Spleen (tissue), 11 donors: ENCODE results near the gene TMCC1. TPM values are rescaled to one million over a fixed set of nuclear protein-coding genes. Genes with fewer than 3 reads are reported as not detected.

ENCODE experiments used
- DNase-seq: peaks from one replicate; pipeline ENCODE4 v3.0.0-alpha.2; 2020
- H3K27ac ChIP-seq, 8 donors: fragments of 200-600 bp; sonication (generic) in 7 of 8; 1 replicate in 4 of 8; 2 replicates in 4 of 8; pipeline versions ENCODE4 v1.5.0 to v1.8.0; 2016 to 2021; ENCODE audit warnings: inconsistent platforms in 4 of 8, mild to moderate bottlenecking in 4 of 8, moderate library complexity in 1 of 8
- H3K27me3 ChIP-seq, 7 donors: fragments of 200-600 bp; sonication (generic) in 6 of 7; replicated peaks in 1 of 7; 1 replicate in 4 of 7; 2 replicates in 3 of 7; pipeline versions ENCODE4 v1.5.0 to v1.8.0; 2016 to 2021; ENCODE audit warnings: inconsistent platforms in 3 of 7, mild to moderate bottlenecking in 1 of 7
- H3K36me3 ChIP-seq, 6 donors: fragments of 200-600 bp; sonication (generic) in 5 of 6; 1 replicate in 4 of 6; 2 replicates in 2 of 6; pipeline versions ENCODE4 v1.5.0 to v1.8.0; 2016 to 2021; ENCODE audit warnings: inconsistent platforms in 2 of 6
- H3K4me1 ChIP-seq, 6 donors: fragments of 200-600 bp; sonication (generic) in 5 of 6; 1 replicate in 3 of 6; 2 replicates in 3 of 6; pipeline versions ENCODE4 v1.5.0 to v1.8.0; 2016 to 2021; ENCODE audit warnings: inconsistent platforms in 3 of 6
- H3K4me3 ChIP-seq, 8 donors: fragments of 200-600 bp; sonication (generic) in 7 of 8; 1 replicate in 4 of 8; 2 replicates in 4 of 8; pipeline versions ENCODE4 v1.5.0 to v1.8.0; 2016 to 2021; ENCODE audit warnings: inconsistent platforms in 4 of 8, mild to moderate bottlenecking in 4 of 8, moderate library complexity in 2 of 8
- H3K9me3 ChIP-seq, 8 donors: fragments of 200-600 bp; sonication (generic) in 7 of 8; 1 replicate in 4 of 8; 2 replicates in 4 of 8; pipeline versions ENCODE4 v1.5.0 to v1.8.0; 2016 to 2021; ENCODE audit warnings: inconsistent platforms in 4 of 8
- POLR2A ChIP-seq, 3 donors: fragments of 450-650 bp; IDR thresholded peaks; one replicate each; pipeline ENCODE4 v1.5.1; 2017; ENCODE audit warnings: antibody characterized with exemption in 3 of 3, mild to moderate bottlenecking in 1 of 3
- POLR2AphosphoS5 ChIP-seq, 3 donors: sonication (generic); formaldehyde crosslinking; IDR thresholded peaks; one replicate each; pipeline ENCODE4 v1.5.1; 2017; ENCODE audit warnings: antibody characterized with exemption in 3 of 3
- WGBS, 5 donors: extraction: QIAGEN DNeasy Blood & Tissue Kit in 3 of 5; methylation state at CpG; one replicate each; pipeline versions ENCODE4 v1.1.5 to v1.1.7; 2013 to 2018; 5-methylcytosine and 5-hydroxymethylcytosine counted together
- intact Hi-C: fragments of 100-400 bp; cut with DNase I; formaldehyde crosslinking; loops from one replicate; pipeline ENCODE4 v1.15.0; 2023; ENCODE audit warnings: low total_unique reads
- polyA plus RNA-seq, 3 donors: library from polyadenylated mRNA; stranded (reverse); fragments of 200-250 nt; gene quantifications; one replicate each; pipeline ENCODE4 v1.2.1, GENCODE V29; 2013
- total RNA-seq, 7 donors: library from RNA; depleted of rRNA in 3 of 7; stranded (reverse); fragments of >200 nt in 3 of 7; fragmentation: NEBNext Ultra II Directional in 4 of 7; extraction: Animal tissue kit (Norgen Biotek cat#: 25700) in 4 of 7; gene quantifications; one replicate each; pipeline versions ENCODE4 v1.1.0 to v1.2.1, GENCODE V29; 2016 to 2021
- TF ChIP-seq, protein P1 (sequence below), 11 experiments: fragments of 200-600 bp in 7 of 11; fragments of 450-650 bp in 4 of 11; sonication (generic) in 4 of 11; IDR thresholded peaks in 8 of 11; conservative IDR thresholded peaks in 3 of 11; 1 replicate in 7 of 11; 2 replicates in 4 of 11; pipeline versions ENCODE4 v1.4.0 to v1.8.0; 2016 to 2021; ENCODE audit warnings: antibody characterized with exemption in 11 of 11, inconsistent platforms in 4 of 11, mild to moderate bottlenecking in 1 of 11
- donor health status: healthy with polysubstance abuse.
- donor health status: DM: no; HTN: no; CAD: no; lungs with moderate emphysema.
- donor health status: DM: no; HTN: no; CAD: no.
- donor health status: Bipolar disorder and iron deficiency.
- donor health status: healthy.
- donor health status: DM: no; HTN: no; CAD: no.
- donor health status: DM: yes; HTN: yes; CAD: no.

TMCC1 gene
- total and polyA plus RNA-seq, 10 donors = 4.5 to 45.5 (median 32.5) TPM

- Histone ChIP-seq H3K9me3 (no peaks in the 10 kb centered on the region), H3K27ac (peak overlapping the region in 3 of 8 donors; percentile 2 to 90 (median 40)), H3K4me3 (no peak overlapping the region), H3K4me1 (peaks cover 21 to 85% (median 62%) of the 10 kb centered on the region in 6 donors), H3K27me3 (peaks cover 0 to 43% (median 10%) of the 10 kb centered on the region in 7 donors), H3K36me3 (no peaks in the 10 kb centered on the region)
- intact Hi-C loops = no loop called here
- TF ChIP-seq, protein P1, sequence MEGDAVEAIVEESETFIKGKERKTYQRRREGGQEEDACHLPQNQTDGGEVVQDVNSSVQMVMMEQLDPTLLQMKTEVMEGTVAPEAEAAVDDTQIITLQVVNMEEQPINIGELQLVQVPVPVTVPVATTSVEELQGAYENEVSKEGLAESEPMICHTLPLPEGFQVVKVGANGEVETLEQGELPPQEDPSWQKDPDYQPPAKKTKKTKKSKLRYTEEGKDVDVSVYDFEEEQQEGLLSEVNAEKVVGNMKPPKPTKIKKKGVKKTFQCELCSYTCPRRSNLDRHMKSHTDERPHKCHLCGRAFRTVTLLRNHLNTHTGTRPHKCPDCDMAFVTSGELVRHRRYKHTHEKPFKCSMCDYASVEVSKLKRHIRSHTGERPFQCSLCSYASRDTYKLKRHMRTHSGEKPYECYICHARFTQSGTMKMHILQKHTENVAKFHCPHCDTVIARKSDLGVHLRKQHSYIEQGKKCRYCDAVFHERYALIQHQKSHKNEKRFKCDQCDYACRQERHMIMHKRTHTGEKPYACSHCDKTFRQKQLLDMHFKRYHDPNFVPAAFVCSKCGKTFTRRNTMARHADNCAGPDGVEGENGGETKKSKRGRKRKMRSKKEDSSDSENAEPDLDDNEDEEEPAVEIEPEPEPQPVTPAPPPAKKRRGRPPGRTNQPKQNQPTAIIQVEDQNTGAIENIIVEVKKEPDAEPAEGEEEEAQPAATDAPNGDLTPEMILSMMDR (IDR thresholded peaks at IDR 0.05 in 8 of 11, conservative IDR thresholded peaks at IDR 0.05 in 3 of 11) = no peak
- TF ChIP-seq POLR2A (IDR thresholded peaks at IDR 0.05) (no peak), POLR2AphosphoS5 (IDR thresholded peaks at IDR 0.05) (no peak)
- no peak for DNase-seq
- WGBS, 5 donors = 43 to 64% (median 50%) methylated on average over 10 of the region's 10 CpGs
These were observed 283.2 kb downstream of the TMCC1 start for GRCh38 chr3:129610276-129610675.

DNA sequence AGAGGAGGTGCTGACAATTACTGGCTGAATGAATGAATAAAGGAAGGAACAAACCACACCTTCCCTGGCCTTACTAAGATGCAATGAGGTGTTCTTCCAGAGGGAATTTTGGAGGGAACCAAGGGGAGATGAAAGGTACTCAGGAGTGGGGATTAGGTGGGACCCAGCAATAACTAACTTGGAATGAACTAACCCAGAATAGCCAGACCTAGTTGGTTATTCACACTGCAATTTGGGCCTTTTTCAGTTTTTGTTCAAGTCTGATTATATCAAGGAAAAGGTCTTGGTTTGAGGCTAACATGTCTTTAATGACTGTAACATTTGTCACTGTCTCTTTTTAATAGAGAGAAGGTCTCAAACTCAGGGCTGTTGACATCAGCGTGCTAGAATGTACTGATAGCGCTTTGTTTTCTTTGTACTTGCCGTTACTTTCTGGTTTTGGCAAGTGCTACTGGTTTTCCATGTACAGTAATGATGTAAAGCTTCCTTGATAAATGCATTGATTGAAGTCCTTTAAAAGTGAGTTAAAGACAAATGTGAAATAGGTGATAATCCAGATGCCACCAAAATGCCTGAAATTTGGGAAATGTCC lies 283.8 kb downstream of the TMCC1 start:
- WGBS, 5 donors = 60 to 68% (median 66%) methylated on average over 3 of the region's 3 CpGs
- DNase-seq = no peak
- H3K4me1 ChIP-seq = peaks cover 18 to 83% (median 61%) of the 10 kb centered on the region in 6 donors
- no peaks in the 10 kb centered on the region for H3K9me3 ChIP-seq
- H3K27ac ChIP-seq = peak overlapping the region in 5 of 8 donors; percentile 2 to 90 (median 40)
- TF ChIP-seq, protein P1 (IDR thresholded peaks at IDR 0.05 in 8 of 11, conservative IDR thresholded peaks at IDR 0.05 in 3 of 11) = no peak
- peaks cover 0 to 49% (median 10%) of the 10 kb centered on the region in 7 donors for H3K27me3 ChIP-seq
- no peaks in the 10 kb centered on the region for H3K36me3 ChIP-seq
- no peak overlapping the region for H3K4me3 ChIP-seq
- intact Hi-C loops = no loop called here

DNA sequence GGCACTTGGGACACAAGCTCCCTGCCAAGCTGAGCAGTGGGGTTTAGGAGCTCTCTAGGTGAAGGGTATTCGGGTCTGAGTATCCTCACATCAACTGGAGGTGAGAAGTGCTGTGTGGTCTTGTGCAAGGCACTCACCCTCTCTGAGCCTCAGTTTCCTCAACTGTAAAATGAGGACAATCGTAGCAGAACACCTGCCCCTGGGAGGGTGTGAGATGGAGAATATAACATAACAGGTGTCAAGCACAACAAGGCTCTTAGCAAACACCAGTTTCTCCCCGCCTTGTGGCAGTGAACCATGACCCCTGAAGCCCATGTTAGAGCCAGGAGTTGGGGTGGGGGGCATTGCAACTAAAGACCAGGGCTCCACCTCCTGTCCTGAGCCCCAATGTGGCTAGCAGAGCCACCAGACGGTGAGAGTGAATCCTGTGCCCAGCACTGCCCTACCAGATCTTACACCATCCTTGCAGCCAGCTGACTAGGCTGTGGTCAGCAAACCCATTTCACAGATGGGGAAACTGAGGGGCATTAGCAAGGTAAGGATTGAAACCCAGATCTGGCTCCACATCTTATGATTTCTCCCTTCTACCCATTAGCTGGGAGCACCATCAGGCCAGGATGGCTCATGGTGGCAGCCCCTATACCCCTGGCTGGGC lies 284.4 kb downstream of the TMCC1 start:
- no peak for TF ChIP-seq POLR2AphosphoS5 (IDR thresholded peaks at IDR 0.05)
- TF ChIP-seq, protein P1 (IDR thresholded peaks at IDR 0.05 in 8 of 11, conservative IDR thresholded peaks at IDR 0.05 in 3 of 11) = no peak
- TF ChIP-seq POLR2A (IDR thresholded peaks at IDR 0.05) = no peak
- Histone ChIP-seq H3K9me3 (no peaks in the 10 kb centered on the region), H3K4me3 (no peak overlapping the region), H3K27ac (peak overlapping the region in 6 of 8 donors; percentile 22 to 93 (median 88)), H3K36me3 (no peaks in the 10 kb centered on the region), H3K27me3 (peaks cover 0 to 53% (median 10%) of the 10 kb centered on the region in 7 donors), H3K4me1 (peaks cover 18 to 83% (median 65%) of the 10 kb centered on the region in 6 donors)
- WGBS, 5 donors = 62 to 86% (median 84%) methylated on average over 4 of the region's 4 CpGs
- DNase-seq = no peak
- intact Hi-C loops = no loop called here
